Muscle of leg (tissue), 11 donors: Measurements from ENCODE around the gene BTBD17. TPM values are rescaled to one million over a fixed set of nuclear protein-coding genes. Genes with fewer than 3 reads are reported as not detected.

Experiments
- DNase-seq: peaks from one replicate; pipeline ENCODE4 v3.0.0; 2013
- H3K27ac ChIP-seq: one replicate; pipeline ENCODE4 v1.5.1; 2013; ENCODE audit warnings: mild to moderate bottlenecking, low read length, control low read depth
- H3K27me3 ChIP-seq: one replicate; pipeline ENCODE4 v1.6.1; 2013; ENCODE audit warnings: low read length; ENCODE audit not compliant: control insufficient read depth, insufficient read depth
- H3K36me3 ChIP-seq: one replicate; pipeline ENCODE4 v1.6.1; 2013; ENCODE audit warnings: low read length; ENCODE audit not compliant: control insufficient read depth, insufficient read depth
- H3K4me1 ChIP-seq: one replicate; pipeline ENCODE4 v1.6.1; 2013; ENCODE audit warnings: low read length; ENCODE audit not compliant: control insufficient read depth, insufficient read depth
- H3K4me3 ChIP-seq: one replicate; pipeline ENCODE4 v1.5.1; 2013; ENCODE audit warnings: low read length, control low read depth
- H3K9me3 ChIP-seq: replicated peaks from 2 replicates; pipeline ENCODE4 v1.6.1; 2013; ENCODE audit warnings: low read depth, low read length; ENCODE audit not compliant: control insufficient read depth
- WGBS: methylation state at CpG from one replicate; pipeline ENCODE4 v1.1.5; 2013; ENCODE audit warnings: missing lambda C conversion rate; ENCODE audit not compliant: insufficient coverage; 5-methylcytosine and 5-hydroxymethylcytosine counted together
- polyA plus RNA-seq, 8 donors: library from polyadenylated mRNA; unstranded; fragments of 120-200 nt; gene quantifications; one replicate each; pipeline versions ENCODE4 v1.2.1 to v1.2.3, GENCODE V29; 2013; ENCODE audit warnings: inconsistent platforms in 1 of 8, low replicate concordance in 1 of 8; ENCODE audit not compliant: insufficient read length in 8 of 8, insufficient read depth in 1 of 8
- total RNA-seq: library from RNA; stranded (reverse); fragments of 120-200 nt; gene quantifications from one replicate; pipeline ENCODE4 v1.2.4, GENCODE V29; 2013

BTBD17 gene
- total and polyA plus RNA-seq, 9 donors: 0.06 to 0.28 (median 0.11) TPM; not detected in 3

DNA sequence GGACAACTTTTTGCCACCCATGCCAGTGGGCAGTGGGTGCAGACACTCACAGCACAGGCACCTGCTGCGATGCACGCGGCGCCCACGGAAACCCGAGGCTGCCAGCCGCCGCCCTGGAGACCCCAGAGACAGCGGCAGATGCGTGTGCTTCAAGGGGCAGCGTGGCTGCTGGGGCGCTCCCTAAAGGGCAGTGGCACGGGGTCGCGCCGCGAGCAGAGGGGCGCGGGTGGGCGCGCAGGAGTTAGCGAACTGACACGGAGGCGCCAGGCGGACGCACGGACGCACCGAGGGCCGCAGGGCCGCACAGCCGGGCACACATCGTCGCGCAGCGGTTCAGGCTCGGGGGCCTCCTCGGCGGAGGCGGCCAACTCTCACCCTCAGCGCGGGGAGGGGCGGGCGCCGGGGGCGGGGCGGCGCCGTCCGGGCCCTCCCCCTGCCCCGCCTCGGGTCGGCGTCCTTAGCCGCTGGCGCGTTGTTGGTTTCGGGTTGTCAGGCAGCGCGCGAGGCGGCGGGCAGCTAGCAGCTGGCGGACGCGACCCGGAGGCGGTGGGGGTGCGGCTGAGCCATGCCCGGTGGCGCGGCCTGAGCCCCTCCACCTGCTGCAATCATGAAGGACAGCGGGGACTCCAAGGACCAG, 35.8 kb downstream of the BTBD17 start, which contains the start of gene KIF19:
Gene KIF19, plus strand, starts transcription at position 484 of the 637 bp plus-strand sequence. Its CDS starts 124 bp downstream, at position 608.
- 2% methylated on average over 71 of the region's 73 CpGs for WGBS
- Histone ChIP-seq H3K27ac (no peak within 1 kb of the TSS), H3K36me3 (no peaks in the 10 kb centered on the region), H3K4me1 (peaks cover 21% of the 10 kb centered on the region), H3K27me3 (peaks cover 22% of the 10 kb centered on the region), H3K4me3 (peak within 1 kb of the TSS; percentile 33), H3K9me3 (no peaks in the 10 kb centered on the region)
- peak; percentile 63 for DNase-seq

DNA sequence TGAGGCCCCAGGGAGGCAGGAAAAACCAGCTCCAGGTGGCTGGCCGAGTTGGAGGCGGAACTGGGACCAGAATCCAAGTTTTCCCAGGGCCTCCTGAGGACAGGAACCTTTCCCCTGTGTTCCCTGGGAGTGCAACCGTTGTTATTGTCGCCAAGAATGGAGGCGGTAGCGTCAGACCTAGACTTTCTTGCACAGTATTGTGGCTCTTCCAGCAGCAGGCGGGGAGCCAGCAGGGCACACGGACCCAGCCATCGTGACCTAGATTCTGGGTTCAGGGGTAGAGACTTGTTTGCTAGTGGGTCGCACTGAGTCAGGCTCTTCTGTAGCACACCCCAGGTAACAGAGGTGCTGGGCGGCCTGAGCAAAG, 36.3 kb downstream of the BTBD17 start:
- peaks cover 21% of the 10 kb centered on the region for H3K4me1 ChIP-seq
- no peak overlapping the region for H3K27ac ChIP-seq
- no peaks in the 10 kb centered on the region for H3K9me3 ChIP-seq
- peaks cover 23% of the 10 kb centered on the region for H3K27me3 ChIP-seq
- no peaks in the 10 kb centered on the region for H3K36me3 ChIP-seq
- peak; percentile 19 for DNase-seq
- no peak overlapping the region for H3K4me3 ChIP-seq
- WGBS: 16% methylated on average over 11 of the region's 11 CpGs

DNA sequence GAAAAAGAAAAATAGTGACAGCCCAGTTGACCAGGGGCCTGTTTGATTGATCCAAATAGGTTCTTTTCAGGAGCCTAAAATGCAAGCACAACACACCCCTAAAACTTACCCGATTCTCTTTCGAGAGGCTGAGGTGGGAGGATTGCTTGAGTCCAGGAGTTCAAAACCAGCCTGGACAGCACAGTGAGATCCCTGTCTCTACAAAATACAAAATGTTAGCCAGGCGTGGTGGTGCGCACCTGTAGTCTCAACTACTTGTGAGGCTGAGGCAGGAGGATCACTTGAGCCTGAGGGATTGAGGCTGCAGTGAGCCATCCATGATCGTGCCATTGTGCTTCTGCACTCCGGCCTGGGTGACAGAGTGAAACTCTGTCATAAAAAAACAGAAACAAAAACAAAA, 37.1 kb downstream of the BTBD17 start:
- peaks cover 21% of the 10 kb centered on the region for H3K4me1 ChIP-seq
- H3K27me3 ChIP-seq: peaks cover 23% of the 10 kb centered on the region
- H3K36me3 ChIP-seq: no peaks in the 10 kb centered on the region
- H3K9me3 ChIP-seq: no peaks in the 10 kb centered on the region
- DNase-seq: no peak
- H3K4me3 ChIP-seq: no peak overlapping the region
- no peak overlapping the region for H3K27ac ChIP-seq
- 92% methylated on average over 2 of the region's 6 CpGs for WGBS

DNA sequence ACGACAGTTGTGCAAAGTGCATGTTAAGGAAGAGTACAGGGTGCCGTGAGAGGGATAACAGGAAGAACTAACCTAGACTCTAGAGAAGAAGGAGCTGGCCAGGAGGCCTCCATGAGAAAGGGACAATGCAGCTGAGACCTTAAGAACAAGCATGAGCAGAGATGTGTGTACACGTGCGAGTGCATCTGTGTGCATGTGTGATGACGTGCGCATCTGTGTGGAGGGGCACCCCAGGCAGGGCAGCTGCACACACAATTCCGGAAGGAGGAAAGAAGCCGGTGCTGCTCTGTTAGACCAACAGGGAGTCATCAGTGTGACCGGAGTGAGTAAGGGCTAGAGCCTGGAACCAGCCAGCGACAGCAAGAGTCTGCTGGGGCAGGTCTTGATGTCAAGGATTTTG, 43.3 kb downstream of the BTBD17 start:
- 84% methylated on average over 10 of the region's 10 CpGs for WGBS
- no peaks in the 10 kb centered on the region for H3K36me3 ChIP-seq
- H3K4me1 ChIP-seq: no peaks in the 10 kb centered on the region
- peaks cover 11% of the 10 kb centered on the region for H3K27me3 ChIP-seq
- DNase-seq: no peak
- no peak overlapping the region for H3K4me3 ChIP-seq
- H3K27ac ChIP-seq: no peak overlapping the region
- no peaks in the 10 kb centered on the region for H3K9me3 ChIP-seq

DNA sequence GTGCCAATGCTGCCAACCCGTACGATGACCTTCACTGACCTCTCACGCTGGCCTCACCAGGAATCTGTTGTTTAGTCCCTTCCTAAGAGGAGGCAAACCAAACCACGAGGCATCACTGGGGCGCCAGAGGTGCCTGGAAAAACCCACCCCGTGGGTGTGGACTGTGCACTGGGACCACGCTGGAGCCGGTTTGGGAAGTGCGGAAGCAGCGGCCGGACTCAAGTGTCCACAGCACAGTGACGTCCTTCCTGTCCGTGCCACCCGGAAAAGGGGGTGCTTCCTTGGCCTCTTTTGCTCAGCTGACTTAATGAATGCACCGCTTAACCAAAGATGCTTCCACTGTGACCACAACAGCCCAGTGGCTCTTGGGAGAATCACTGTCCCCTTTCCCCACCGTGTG, 44.6 kb downstream of the BTBD17 start:
- Histone ChIP-seq H3K36me3 (no peaks in the 10 kb centered on the region), H3K4me1 (no peaks in the 10 kb centered on the region), H3K4me3 (no peak overlapping the region), H3K9me3 (peaks cover 6% of the 10 kb centered on the region), H3K27ac (no peak overlapping the region), H3K27me3 (peaks cover 9% of the 10 kb centered on the region)
- DNase-seq: no peak
- 79% methylated on average over 16 of the region's 16 CpGs for WGBS

DNA sequence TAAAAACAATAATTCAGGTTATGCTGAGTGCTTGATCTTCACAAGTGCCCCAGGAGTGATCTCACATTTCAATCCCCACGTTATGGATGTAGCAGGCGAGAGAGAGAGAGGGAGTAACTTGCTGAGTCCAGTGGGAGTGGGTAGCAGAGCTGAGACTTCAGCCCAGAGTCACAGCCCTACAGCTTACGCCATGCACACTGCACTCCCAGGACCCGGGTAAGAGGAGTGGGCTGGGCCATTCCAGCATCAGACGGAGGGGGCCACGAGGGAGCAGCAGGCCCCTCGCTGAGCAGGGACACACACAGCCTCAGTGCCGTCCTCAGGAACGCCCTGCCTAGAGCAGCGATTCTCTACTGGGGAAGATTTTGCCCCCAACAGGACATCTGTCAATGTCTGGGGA, 45.4 kb downstream of the BTBD17 start:
- Histone ChIP-seq H3K36me3 (no peaks in the 10 kb centered on the region), H3K4me1 (no peaks in the 10 kb centered on the region), H3K27me3 (peaks cover 4% of the 10 kb centered on the region), H3K27ac (no peak overlapping the region), H3K9me3 (peaks cover 7% of the 10 kb centered on the region), H3K4me3 (no peak overlapping the region)
- whole genome bisulfite sequencing: 8% methylated on average over 6 of the region's 10 CpGs
- DNase-seq: no peak

DNA sequence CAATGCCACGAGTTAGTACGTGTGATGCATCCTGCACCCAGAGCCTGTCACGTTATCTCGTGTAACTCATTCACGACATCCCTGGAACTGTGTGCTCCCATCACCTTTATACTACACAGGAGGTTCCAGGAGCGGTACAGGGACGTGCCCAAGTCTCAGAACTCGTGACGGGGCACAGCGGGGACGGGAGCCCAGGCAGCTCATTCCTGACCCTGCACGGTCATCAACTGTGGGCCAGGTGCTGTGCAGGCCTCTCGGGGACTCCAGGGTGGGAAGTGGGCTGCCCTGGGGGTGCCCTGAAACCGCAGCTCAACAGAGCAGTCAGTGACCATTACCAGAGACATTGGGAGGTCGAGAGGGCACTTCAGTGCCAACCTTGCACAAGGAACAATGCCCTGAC, 46.8 kb downstream of the BTBD17 start:
- H3K27me3 ChIP-seq: peaks cover 3% of the 10 kb centered on the region
- 83% methylated on average over 14 of the region's 15 CpGs for WGBS
- no peak for DNase-seq
- H3K27ac ChIP-seq: no peak overlapping the region
- H3K4me3 ChIP-seq: no peak overlapping the region
- no peaks in the 10 kb centered on the region for H3K4me1 ChIP-seq
- peaks cover 7% of the 10 kb centered on the region for H3K9me3 ChIP-seq
- H3K36me3 ChIP-seq: no peaks in the 10 kb centered on the region

DNA sequence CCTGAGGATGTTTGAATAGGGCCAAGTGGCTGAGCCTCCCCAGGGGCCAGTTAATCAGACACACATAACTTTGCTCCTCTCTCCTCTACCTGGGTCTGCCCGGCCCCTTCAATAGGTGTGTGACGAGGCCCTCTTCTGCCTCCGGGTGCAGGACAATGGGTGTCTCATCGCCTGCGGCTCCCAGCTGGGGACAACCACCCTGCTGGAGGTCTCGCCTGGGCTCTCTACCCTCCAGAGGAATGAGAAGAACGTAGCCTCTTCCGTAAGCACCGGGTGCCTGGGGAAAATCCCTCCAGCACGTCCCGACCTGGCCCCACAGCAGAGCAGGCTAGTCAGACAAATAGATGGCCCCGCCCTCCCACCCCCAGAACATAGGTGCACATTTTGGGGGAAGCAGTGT, 51.8 kb downstream of the BTBD17 start:
- Histone ChIP-seq H3K27ac (no peak overlapping the region), H3K4me1 (no peaks in the 10 kb centered on the region), H3K4me3 (no peak overlapping the region), H3K27me3 (no peaks in the 10 kb centered on the region), H3K36me3 (no peaks in the 10 kb centered on the region), H3K9me3 (peaks cover 7% of the 10 kb centered on the region)
- no peak for DNase-seq
- 73% methylated on average over 7 of the region's 12 CpGs for WGBS

DNA sequence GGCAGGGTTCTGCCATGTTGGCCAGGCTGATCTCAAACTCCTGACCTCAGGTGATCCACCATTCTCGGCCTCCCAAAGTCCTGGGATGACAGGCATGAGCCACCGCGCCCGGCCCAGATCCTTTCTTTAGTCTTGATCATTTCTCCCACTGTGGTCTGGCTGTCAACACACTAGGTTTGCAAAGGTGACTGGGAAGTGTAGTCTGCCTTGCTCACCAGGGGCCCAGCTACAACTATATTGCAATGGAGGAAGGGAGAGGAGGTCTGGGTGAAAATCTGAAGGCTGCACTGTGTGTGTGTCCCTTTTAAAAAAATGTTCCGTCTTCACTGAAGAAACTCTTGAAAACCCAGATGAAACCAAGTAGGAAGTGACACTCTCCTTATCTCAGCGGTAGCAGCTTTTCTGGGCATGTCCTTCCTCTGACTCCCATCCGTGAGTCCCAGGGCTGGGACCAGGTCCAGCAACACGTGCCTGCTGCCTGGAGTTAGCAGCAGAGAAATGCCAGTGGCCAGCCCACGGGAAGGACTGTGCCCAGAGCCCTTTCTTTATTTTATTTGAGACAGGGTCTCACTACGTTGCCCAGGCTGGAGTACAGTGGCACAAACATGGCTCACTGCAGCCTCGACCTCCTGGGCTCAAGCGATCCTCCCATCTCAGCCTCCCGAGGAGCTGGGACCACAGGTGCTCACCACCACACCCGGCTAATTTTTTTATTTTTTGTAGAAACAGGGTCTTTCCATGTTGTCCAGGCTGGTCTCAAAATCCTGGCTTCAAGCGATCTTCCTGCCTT, 53.5 kb downstream of the BTBD17 start:
- H3K27me3 ChIP-seq: no peaks in the 10 kb centered on the region
- H3K9me3 ChIP-seq: peaks cover 10% of the 10 kb centered on the region
- DNase-seq: no peak
- H3K27ac ChIP-seq: no peak overlapping the region
- WGBS: 63% methylated on average over 10 of the region's 15 CpGs
- H3K4me1 ChIP-seq: peaks cover 5% of the 10 kb centered on the region
- no peak overlapping the region for H3K4me3 ChIP-seq
- H3K36me3 ChIP-seq: no peaks in the 10 kb centered on the region
